GM18867 (cell line): ENCODE measurements around the gene CLCN4.

Experiments used
- ATAC-seq: cut with Tn5 transposase; IDR thresholded peaks from one replicate; pipeline ENCODE4 v1.9.1; 2021; ENCODE audit warnings: mild to moderate bottlenecking, moderate library complexity; ENCODE audit not compliant: unreplicated experiment

Gene CLCN4

DNA sequence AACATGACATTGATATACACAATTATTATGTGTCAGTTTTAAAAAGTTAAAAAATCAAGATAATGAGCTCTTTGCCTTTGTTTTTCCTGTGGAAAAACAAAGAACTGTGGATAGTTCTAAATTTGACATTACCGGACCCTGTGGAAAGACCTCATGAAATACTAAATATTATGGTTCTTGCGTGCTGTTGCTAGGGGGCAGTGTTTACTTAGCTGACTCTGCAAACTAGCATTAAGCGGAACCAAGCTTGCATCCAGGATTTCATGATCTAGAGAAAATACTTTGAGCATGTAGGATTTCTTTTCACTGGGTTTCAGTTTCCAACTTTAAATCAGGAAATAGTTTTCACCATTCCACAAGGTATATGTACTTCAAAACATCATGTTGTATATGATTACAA is 33.6 kb downstream of the CLCN4 start:
- peak; percentile 74 for ATAC-seq

DNA sequence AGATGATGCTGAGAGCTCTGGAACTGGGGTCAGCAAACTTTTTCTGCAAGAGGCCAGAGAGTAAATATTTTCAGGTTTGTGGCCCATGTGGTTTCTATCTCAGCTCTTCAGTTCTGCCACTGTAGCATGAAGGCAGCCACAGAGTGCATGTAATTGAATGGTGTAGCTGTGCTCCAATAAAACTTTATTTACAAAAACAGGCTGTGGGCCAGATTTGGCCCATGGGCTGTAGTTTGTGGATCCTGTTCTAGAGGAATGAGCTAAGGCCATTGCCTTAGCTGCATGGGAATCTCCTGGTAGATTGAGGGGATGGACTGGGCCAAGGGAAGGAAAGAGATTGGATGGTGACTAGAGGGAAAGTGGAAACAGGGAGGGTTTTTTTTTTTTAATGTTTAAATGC is 36.8 kb downstream of the CLCN4 start:
- ATAC-seq = no peak

DNA sequence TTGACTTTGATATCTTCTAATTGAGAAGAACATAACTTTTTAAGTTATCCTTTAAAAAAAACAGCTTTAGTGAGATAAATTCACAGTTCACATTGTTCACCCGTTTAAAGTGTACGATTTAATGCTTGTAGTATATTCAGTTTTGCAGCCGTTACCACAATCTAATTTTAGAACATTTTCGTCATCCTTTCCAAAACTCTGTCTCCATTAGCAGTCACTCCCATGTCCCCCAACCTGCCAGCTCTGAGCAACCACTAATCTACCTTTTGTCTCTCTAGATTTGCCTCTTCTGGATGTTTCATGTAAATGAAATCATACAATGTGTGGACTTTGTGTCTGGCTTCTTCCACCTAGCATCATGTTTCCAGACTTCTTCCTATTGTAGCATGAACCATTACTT is 38.6 kb downstream of the CLCN4 start:
- ATAC-seq = no peak

DNA sequence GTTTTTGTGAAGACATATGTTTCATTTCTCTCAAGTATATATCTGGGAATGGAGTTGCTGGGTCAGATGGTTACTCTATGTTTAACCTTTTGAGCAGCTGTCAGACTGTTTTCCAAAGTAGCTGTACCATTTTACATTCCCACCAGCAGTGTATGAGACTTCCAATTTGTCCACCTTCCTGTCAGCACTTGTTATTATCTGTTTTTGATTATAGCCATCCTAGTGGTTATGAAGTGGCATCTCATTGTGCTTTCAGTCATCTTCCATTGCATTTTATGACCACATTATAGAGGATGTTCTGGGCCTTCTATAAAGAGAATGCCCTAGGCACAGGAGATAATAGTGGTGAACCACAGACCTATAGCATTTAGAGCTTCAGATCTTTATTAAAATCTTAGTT is 39.2 kb downstream of the CLCN4 start:
- no peak for ATAC-seq

DNA sequence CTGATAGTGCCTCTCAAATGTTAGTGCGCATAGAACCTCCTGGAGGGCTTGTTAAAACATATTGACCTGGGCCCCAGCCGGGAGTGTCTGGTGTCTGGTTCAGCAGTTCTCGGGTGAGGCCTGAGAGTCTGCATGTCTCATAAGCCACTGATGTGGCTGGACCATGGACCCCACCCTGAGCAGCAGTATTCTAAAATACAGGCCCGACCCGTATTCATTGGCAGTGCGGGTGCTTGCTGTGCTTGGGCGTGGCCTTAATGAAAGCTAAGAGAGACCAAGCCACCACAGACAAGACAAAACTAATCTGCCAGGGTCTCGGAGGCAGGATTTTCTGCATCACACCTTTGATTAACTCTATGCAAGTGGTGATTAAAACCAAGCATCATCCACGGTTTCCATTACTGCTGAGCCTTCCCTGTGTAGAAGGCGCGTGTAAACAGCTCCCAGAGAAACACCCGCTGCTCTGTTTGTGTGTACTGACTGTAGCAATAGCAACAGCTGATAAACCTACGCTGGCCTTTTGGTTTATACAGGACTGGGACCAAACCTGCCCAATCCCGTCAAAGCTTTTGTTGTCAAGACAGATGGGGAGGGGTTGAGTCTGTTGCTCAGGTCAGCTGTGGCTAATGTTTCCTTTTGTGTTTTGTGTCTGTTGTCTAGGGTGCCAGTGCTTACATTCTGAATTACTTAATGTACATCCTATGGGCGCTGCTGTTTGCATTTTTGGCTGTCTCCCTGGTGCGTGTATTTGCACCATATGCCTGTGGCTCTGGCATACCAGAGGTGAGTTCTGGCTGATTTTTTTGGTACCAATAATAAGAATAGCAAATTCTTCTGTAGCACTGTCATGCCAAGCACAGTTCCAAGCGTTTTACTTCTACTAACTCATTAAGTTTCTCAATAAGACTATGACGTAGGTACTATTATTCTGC is 40.8 kb downstream of the CLCN4 start:
- no peak for ATAC-seq

DNA sequence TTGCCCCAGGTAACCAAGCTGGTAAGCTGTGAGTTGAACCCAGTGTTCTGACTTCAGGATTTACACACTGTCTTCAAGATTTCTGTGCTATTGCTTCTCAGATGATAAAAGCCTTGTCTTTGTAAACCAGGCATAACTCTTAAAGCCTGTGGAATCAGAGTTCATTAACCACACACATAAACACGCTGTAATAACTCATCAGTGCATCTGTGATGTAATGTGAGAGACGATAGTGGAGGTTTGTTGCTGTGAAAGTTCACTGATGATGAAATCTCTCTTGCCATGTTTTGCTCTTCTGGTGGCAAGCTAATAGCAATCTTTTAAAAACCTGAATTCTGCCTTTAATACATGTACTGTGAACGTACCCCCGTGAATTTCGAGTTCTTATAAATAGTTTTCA is 41.5 kb downstream of the CLCN4 start:
- no peak for ATAC-seq

DNA sequence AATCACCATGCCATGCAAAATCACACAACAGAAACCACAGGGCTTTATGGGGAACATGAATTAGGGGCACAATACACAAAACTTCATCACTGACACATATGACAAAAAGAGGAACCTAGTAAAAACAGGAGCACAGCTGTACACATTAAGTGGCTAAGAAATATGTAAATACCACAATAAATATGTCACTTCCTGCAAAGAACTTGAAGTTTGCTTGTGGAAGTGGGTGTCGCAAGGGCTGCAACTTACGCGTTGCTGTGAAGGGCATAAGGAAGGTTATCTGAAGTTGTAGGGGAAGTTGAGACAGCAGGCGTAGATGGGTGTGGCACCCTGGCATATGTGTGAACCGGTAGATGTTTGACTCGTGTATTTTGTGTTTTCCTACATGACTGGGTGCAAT is 42.4 kb downstream of the CLCN4 start:
- ATAC-seq = peak; percentile 94

DNA sequence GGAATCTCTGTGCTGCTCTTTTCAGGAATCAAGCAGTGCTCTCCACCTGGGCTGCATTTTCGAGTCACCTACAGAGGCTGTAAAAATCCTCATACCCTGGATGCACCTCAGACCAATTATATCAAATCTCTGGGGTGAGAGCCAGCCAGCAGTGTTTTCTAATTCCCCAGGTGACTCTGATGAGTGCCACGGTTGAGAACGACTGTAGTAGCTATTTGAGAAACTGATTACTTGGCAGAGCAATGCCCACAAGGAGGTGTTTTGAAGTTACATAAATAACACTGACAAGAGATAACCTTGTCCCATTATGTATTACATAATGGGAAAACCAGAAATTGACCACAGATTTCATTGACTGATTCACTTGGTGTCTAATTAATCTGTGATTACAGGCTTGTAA is 46.8 kb downstream of the CLCN4 start:
- no peak for ATAC-seq

DNA sequence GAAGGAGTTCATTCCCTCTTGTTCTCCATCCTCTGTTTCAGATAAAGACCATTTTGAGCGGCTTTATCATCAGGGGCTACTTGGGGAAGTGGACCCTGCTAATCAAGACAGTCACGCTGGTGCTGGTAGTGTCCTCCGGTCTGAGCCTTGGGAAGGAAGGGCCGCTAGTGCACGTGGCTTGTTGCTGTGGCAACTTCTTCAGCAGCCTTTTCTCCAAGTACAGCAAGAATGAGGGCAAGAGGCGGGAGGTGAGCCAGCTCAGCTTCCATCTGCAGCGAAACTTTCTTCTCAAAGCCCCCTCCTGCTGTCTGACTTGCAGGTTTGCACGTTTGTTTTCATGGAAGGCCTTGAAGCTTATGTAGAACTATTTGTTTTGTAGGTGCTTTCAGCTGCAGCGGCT is 49.5 kb downstream of the CLCN4 start:
- no peak for ATAC-seq

DNA sequence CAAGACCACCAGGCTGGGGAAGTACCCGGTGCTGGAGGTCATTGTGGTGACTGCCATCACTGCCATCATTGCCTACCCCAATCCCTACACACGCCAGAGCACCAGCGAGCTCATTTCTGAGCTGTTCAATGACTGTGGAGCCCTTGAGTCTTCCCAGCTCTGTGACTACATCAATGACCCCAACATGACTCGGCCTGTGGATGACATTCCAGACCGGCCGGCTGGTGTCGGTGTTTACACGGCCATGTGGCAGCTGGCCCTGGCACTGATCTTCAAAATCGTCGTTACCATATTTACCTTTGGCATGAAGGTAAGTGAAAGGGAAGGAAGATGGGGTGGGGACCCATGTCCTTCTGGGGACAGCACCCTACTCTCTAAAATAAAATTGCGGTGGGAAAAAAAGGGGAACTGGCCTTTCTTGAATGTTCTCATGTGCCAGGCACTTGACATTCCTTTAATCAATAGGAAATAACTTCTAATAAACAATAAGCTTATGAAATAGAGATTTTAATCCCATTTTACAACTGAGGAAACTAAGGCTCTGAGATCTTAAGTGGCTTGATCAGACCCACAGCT is 51.6 kb downstream of the CLCN4 start:
- ATAC-seq = no peak

DNA sequence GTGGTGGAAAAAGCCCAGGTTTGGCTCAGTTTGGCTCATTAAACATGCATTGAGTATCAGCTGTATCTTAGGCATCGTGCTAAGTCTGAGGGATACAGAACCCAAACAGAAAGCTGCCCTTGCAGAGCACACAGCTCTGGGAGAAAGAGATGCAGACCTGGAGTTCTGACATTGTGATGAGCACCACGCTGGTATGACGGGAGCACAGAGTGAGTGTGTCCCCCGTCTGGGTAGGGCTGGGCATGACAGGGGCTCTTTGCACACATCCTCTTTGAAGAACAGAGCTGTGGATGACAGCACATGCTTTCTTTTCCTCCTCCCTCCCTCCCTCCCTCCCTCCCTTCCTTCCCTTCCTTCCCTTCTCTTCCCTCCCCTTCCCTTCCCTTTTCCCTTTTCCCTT is 52.2 kb downstream of the CLCN4 start:
- ATAC-seq = no peak

DNA sequence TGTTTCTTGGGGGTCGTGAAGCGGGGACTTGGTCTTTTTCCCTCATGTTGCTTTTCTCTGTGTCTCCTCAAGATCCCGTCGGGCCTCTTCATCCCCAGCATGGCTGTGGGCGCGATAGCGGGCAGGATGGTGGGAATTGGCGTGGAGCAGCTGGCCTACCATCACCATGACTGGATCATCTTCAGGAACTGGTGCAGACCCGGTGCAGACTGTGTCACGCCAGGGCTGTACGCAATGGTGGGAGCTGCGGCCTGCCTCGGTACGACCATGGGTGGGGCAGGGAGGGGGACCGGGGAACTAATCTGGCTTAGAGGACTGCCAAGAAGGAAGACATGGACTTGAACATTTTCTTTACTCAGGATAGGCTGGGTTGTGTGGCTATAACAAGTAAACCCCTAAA is 55.6 kb downstream of the CLCN4 start:
- ATAC-seq = no peak

DNA sequence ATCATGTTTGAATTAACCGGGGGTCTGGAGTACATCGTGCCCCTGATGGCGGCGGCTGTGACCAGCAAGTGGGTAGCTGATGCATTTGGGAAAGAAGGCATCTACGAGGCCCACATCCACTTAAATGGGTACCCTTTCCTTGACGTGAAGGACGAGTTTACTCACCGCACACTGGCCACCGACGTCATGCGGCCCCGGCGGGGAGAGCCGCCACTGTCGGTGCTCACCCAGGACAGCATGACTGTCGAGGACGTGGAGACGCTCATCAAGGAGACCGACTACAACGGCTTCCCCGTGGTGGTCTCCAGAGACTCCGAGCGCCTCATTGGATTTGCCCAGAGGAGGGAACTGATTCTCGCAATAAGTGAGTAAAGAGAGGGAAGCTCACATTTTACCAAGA is 56.9 kb downstream of the CLCN4 start:
- ATAC-seq = no peak

DNA sequence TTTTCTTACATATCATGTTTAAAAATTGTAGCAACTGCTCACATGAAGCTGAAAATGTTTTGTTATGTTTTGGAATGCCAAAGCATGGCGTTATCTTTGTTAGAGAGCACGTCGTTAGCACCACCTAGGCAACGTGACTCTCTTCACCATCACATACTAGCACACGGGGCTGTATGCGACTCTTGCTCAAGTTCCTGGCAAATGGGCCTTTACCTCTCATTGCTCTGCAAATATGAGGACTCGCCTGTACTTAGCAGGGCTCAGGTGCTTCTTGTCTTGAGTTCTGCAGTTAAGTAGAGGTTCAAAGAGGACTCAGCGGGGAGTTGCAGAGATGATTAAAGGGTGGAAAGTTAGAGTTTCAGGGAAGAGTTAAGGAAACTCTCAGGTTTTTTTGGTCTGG is 59.4 kb downstream of the CLCN4 start:
- ATAC-seq = no peak

DNA sequence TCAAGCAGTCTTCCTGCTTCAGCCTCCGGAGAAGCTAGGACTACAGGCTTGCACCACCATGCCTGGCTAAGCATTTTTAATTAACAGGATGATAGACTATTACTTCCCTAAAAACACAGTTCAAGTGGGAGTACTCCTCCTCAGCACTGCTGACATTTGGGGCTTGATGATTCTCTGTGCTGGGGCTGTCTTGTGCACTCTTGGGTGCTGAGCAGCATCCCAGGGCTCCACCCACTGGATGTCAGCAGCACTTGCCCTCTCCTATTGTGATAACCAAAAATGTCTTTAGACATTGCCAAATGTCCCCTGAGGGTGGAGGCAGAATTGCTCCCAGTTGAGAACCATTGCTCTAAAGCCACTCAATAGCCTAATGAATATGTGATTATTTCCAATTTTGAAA is 60.4 kb downstream of the CLCN4 start:
- no peak for ATAC-seq

DNA sequence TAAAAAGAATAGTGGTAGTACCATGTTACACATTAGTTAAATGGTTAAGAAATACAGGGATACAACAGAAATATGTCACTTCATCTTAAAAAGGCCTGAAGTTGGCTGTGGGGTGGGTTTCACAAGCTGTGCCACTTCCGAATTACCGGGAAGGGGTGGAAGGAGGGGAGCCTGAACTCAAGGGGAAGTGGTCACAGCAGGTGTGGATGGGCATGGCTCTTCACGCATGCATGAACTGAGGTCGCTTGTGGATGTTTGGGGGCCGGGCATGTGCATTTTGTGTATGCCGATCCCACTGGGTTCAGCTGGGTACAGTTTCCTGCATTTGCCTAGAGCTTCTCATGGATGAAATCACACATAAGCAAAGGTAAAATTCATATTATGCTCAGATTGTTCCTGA is 64.9 kb downstream of the CLCN4 start:
- no peak for ATAC-seq

DNA sequence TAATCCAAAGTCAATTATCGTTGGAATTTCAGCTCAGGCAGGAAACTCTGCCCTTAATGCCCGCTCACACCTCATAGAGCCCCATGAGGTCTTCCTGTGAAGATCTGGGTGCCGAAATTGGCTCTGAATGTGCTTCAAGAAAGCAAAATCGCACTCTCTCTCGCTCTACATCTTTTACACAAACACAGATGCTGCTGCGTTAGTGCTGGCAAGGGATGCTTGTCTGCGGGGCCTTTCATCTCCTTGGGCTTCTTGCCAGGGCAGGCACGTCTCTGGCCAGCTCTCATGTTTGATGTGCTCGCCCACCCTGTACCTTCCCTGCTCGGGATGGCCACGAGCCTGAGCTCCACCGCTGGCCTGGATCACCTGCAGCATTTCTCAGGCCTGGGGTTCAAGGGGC is 66.5 kb downstream of the CLCN4 start:
- no peak for ATAC-seq

DNA sequence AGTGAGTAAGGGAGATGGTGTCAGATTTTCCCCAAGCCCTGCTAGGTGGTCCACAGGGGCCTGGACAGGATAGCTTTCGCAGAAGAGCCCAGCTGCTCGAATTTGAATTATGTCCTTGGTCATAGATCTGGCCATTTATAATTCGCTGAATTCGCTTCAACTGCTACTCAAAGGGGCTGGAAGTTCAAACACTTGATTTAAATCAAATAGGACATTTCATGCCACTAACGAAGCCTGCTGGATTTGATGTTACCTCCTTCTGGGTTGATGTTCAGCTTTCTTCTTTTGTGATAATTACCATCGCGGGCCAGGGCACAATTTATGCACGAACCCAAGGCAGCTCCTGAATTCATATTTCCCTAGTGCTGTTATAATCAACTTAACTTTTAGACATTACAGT is 67.0 kb downstream of the CLCN4 start:
- no peak for ATAC-seq

DNA sequence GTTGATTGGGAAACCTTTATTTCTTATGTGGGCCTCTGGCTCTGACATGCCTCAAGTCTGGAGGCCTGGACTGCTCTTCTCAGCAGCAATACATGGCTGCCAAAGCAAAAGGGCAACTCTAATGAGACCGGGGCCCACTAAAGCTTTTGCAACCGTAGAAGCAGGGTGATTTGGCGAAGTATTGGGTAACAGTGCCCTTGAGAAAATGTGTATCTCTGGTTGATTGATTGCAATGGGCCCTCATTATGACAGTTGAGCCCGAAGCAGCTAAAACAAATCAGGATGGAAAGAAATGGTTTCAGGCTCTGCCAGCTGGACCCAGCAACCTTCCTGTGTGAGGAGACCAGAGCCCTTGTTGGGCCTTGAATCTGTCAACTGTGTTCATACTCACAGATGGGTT is 73.4 kb downstream of the CLCN4 start:
- no peak for ATAC-seq

DNA sequence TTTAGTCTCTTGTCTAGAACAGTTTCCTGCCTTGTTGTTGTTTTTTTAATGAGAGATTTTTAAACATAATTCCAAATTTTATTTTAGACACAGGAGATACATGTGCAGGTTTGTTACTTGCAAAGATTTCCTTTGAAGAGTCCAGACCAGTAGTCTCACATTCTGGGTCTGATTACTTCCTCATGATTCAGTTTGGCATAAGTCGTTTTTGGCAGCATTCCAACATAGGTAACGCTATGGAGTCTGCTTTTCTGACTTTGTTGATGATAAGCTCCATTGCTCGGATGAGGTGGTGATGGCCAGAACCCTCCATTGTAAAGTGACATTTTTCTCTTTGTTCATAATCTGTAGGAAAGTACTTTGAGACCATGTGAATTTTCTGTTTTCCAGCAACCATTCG is 74.7 kb downstream of the CLCN4 start:
- no peak for ATAC-seq

DNA sequence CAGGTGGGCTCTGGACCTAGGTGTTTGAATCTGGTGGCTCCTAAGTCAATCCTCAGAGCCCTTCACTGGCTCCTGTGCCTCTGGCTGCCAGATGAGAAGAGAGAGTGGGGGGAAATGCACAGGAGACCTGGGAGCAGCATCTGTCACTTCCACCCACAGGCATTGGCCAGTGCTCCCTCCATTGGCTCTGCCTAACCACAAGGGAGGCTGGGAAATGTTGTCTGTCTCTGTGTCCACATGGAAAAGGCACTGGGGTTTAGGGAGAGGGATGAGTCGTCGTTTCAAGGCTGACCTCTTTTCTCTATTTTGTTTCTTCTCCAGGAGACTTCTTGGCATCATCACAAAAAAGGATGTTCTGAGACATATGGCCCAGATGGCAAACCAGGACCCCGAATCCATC is 76.4 kb downstream of the CLCN4 start:
- no peak for ATAC-seq

DNA sequence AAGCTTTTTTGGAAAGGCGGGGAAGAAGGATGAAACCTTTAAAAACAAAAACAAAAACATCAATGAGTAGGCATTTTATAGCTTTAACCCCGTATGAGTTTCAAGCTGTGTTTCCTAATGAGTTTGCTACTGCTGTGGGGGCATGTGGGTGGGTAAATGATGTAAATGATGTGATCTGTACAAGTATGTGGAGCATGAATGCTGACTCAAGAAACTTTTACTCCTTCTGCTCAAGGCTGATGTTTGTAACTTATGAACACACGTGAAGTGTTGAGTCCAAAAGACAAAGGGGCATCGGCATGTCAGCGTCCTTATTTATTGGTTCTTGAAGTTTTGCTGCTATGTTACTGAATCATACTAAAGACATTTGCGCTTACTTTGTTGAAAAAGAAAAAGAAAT is 76.9 kb downstream of the CLCN4 start:
- no peak for ATAC-seq

DNA sequence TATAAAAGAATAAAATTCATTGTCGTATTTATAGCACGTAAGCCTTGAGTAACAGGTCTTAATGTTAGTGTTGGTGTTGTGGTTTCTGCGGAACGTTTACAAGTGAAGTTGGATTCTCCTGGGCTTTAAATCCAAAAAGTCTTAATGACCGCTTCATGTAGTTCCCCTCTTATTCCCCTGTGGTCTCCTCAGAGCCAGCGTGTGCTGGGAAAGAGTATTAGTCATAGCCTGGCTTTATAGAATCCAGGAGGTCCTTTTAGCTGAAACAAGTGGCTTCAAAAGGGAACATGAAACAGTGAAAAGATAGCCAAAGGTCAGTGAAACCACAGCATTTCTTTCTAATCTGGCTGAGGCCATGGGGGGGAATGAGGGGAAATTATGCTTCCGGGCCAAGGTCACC is 79.1 kb downstream of the CLCN4 start:
- ATAC-seq = no peak
